Upper lobe of left lung (tissue), 4 donors: ENCODE results near the gene NEBL.
"Not testable (repeated sequence)": the region's sequence is repeated elsewhere in the genome, so short reads cannot be mapped to it uniquely, and the experiment has no call there.

Experiments
- EP300 ChIP-seq, 4 donors: sonication (generic); formaldehyde crosslinking; IDR thresholded peaks; one replicate each; pipeline ENCODE4 v1.5.1; 2017; ENCODE audit warnings: antibody characterized with exemption in 4 of 4, control low read depth in 2 of 4
- POLR2A ChIP-seq, 4 donors: fragments of 450-650 bp; IDR thresholded peaks; one replicate each; pipeline ENCODE4 v1.5.1; 2016 to 2017; ENCODE audit warnings: antibody characterized with exemption in 4 of 4, mild to moderate bottlenecking in 2 of 4
- POLR2AphosphoS5 ChIP-seq, 2 donors: sonication (generic); formaldehyde crosslinking; IDR thresholded peaks; one replicate each; pipeline ENCODE4 v1.5.1; 2017; ENCODE audit warnings: antibody characterized with exemption in 2 of 2
- TF ChIP-seq, protein P1 (sequence below), 6 experiments: fragments of 450-650 bp in 4 of 6; fragments of 200-600 bp in 2 of 6; sonication (generic) in 2 of 6; IDR thresholded peaks; one replicate each; pipeline ENCODE4 v1.5.1; 2016 to 2019; ENCODE audit warnings: antibody characterized with exemption in 6 of 6

- TF ChIP-seq, protein P1, sequence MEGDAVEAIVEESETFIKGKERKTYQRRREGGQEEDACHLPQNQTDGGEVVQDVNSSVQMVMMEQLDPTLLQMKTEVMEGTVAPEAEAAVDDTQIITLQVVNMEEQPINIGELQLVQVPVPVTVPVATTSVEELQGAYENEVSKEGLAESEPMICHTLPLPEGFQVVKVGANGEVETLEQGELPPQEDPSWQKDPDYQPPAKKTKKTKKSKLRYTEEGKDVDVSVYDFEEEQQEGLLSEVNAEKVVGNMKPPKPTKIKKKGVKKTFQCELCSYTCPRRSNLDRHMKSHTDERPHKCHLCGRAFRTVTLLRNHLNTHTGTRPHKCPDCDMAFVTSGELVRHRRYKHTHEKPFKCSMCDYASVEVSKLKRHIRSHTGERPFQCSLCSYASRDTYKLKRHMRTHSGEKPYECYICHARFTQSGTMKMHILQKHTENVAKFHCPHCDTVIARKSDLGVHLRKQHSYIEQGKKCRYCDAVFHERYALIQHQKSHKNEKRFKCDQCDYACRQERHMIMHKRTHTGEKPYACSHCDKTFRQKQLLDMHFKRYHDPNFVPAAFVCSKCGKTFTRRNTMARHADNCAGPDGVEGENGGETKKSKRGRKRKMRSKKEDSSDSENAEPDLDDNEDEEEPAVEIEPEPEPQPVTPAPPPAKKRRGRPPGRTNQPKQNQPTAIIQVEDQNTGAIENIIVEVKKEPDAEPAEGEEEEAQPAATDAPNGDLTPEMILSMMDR (IDR thresholded peaks at IDR 0.05): not testable (repeated sequence)
- TF ChIP-seq POLR2A, EP300, POLR2AphosphoS5 (IDR thresholded peaks at IDR 0.05): not testable (repeated sequence)
These were observed 42.3 kb upstream of the NEBL start for GRCh38 chr10:20939414-20939813.
